Measurements from ENCODE around the gene CCNI2. TPM values are rescaled to one million over a fixed set of nuclear protein-coding genes. Genes with fewer than 3 reads are reported as not detected.

Gene CCNI2
- total and polyA plus RNA-seq, 4 donors = 0.69 to 24.0 (median 9.9) TPM

DNA sequence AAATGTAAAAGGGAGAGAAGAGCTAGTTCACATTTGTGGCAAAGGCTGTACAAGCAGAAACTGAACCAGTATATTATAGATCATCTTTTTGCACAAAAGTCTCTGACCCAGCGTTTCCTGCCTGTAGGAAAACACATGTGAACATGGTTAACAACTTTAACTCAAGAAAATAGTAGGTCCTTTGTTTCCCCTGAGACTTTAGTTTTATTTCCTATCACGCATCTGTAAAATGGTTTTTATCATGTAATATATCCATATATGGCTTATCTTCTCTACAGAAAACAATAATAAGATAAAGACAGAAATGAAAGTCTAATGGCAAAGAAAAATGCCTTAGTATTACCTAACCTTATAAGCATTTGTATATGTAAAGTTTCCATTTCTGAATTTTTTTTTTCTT, 12.5 kb upstream of the CCNI2 start:
- Histone ChIP-seq H3K9me3 (ENCODE audit: control insufficient read depth, insufficient read depth, low read length) (no peaks in the 10 kb centered on the region), H3K27ac (ENCODE audit: low read depth, low read length) (no peak overlapping the region), H3K36me3 (ENCODE audit: control insufficient read depth, insufficient read depth, low read length) (peaks cover 12% of the 10 kb centered on the region), H3K4me3 (ENCODE audit: low read depth, low read length) (no peak overlapping the region), H3K4me1 (ENCODE audit: control insufficient read depth, insufficient read depth, low read length) (peaks cover 6% of the 10 kb centered on the region), H3K27me3 (ENCODE audit: control insufficient read depth, insufficient read depth, low read length) (no peaks in the 10 kb centered on the region)
- DNase-seq (ENCODE audit: low read depth in 4 of 6, low spot score in 6 of 6) = no peak
- WGBS (ENCODE audit: insufficient coverage) = no CpG with 5 or more reads among the region's 2 CpGs

DNA sequence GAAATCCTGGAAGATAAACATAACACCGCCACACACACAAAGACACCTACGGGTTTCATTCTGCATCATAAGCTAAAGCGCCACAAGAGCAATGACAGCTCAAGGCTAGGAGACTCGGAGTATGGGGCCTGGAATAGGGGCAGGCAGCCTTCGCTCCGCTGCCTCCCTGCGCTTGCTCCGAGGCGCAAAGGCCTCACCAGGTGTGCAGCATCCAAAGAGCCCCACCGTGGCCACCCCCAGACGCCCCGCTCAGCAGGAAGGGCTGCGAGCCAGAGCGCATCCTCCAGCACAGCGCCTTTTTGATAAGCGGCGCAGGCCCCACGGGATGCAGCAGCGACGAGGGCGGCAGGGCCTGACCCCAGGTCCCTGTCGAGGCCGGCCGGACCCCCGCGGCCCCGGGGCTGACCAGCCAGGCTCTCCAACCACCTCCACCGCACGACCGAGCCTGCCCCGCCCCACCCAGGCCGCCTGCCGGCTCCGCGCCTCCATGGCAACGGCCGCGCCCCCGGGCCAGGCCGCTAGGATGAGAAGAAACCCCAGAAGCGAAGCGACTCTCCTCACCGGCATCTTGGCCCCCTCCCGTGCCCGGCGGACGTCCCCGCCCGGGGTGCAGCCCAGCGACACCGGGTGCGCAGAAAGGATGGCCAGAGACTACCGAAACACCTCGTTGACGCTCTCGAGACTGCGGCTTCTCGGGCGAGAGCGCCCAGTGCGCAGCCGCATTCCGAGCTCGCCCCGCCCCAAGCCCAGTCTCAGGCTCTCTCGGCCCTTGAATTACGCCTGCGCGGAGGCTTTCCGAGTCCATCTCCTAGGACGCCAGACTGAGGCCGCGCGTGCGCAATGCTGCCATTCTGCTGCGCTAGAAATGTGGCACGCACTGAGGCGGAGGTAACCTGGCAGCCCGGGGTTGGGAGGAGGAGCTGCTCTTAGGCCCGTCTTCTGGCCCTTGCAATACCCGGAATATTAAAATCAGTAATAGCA, 10.1 kb upstream of the CCNI2 start, which contains the start of gene KIF3A:
KIF3A (minus strand) TSS at position 694 of the 981 bp plus-strand sequence; CDS start at position 567, 127 bp downstream.
- WGBS (ENCODE audit: insufficient coverage) = under 1% methylated on average over 79 of the region's 81 CpGs
- Histone ChIP-seq H3K27ac (ENCODE audit: low read depth, low read length) (peak within 1 kb of the TSS; percentile 85), H3K27me3 (ENCODE audit: control insufficient read depth, insufficient read depth, low read length) (no peaks in the 10 kb centered on the region)

DNA sequence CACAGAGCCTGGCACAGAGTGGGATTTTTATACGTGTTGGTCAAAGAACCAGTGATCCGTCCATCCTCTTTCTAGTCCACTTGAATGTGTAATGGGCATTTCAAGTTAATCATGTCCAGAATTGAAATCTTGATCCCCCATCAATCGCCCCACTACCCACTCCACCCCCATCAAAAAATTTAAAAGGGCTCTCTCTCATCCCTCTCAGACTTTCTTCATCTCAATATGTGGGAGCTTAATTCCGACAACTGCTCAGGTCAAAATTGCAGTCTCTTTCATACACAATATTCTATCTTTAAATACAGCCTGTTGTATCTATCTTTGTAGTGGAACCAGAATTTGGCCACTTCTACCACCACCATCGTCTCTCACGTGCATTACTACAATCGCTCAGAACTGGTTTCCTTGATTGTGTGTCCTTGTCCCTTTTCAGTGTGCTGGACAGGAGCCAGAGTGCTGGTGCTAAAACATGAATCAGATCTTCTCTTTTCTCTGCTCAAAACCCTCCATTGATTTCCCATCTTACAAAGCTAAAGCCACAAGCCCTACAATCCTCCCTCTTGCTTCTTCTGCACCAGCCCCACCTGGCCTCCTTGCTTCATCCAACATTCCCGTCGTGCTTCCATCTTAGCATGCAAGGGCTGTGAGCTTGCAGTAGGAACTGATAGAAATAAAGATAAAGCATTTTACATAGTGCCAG, 9.1 kb upstream of the CCNI2 start:
- Histone ChIP-seq H3K27ac (ENCODE audit: low read depth, low read length) (peak overlapping the region; percentile 10), H3K9me3 (ENCODE audit: control insufficient read depth, insufficient read depth, low read length) (peaks cover 3% of the 10 kb centered on the region), H3K4me1 (ENCODE audit: control insufficient read depth, insufficient read depth, low read length) (peaks cover 6% of the 10 kb centered on the region), H3K4me3 (ENCODE audit: low read depth, low read length) (peak overlapping the region; percentile 91), H3K27me3 (ENCODE audit: control insufficient read depth, insufficient read depth, low read length) (no peaks in the 10 kb centered on the region), H3K36me3 (ENCODE audit: control insufficient read depth, insufficient read depth, low read length) (no peaks in the 10 kb centered on the region)
- DNase-seq (ENCODE audit: low read depth in 4 of 6, low spot score in 6 of 6) = peak in 2 of 6 donors; percentile 54 to 57
- WGBS (ENCODE audit: insufficient coverage) = 53% methylated on average over 4 of the region's 9 CpGs

More for the DNA sequence above, 10.1 kb upstream of the CCNI2 start, which contains the start of gene KIF3A:
- Histone ChIP-seq H3K4me1 (ENCODE audit: control insufficient read depth, insufficient read depth, low read length) (peaks cover 6% of the 10 kb centered on the region), H3K4me3 (ENCODE audit: low read depth, low read length) (peak within 1 kb of the TSS; percentile 91), H3K9me3 (ENCODE audit: control insufficient read depth, insufficient read depth, low read length) (peaks cover 2% of the 10 kb centered on the region), H3K36me3 (ENCODE audit: control insufficient read depth, insufficient read depth, low read length) (no peaks in the 10 kb centered on the region)
- DNase-seq (ENCODE audit: low read depth in 4 of 6, low spot score in 6 of 6) = peak; percentile 87 to 99 (median 95)

DNA sequence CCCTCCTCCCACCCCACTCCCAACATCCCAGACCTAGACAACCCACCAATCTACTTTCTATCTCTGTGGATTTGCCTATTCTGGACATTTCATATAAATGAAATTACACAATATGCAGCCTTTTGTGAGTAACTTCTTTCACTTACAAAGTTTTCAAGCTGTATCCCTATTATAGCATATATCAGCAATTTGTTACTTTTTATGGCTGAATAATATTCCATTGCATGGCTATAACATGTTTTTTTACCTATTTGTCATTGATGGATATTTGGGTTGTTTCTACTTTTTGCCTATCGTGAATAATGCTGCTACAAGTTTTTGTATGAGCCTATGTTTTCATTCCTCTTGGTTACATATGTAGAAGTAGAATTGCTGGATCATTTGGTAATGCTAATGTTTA, 8.0 kb upstream of the CCNI2 start:
- H3K4me1 ChIP-seq (ENCODE audit: control insufficient read depth, insufficient read depth, low read length) = peaks cover 6% of the 10 kb centered on the region
- no CpG with 5 or more reads among the region's 1 CpG for WGBS (ENCODE audit: insufficient coverage)
- H3K27ac ChIP-seq (ENCODE audit: low read depth, low read length) = no peak overlapping the region
- no peak for DNase-seq (ENCODE audit: low read depth in 4 of 6, low spot score in 6 of 6)
- H3K4me3 ChIP-seq (ENCODE audit: low read depth, low read length) = no peak overlapping the region
- no peaks in the 10 kb centered on the region for H3K27me3 ChIP-seq (ENCODE audit: control insufficient read depth, insufficient read depth, low read length)
- H3K36me3 ChIP-seq (ENCODE audit: control insufficient read depth, insufficient read depth, low read length) = no peaks in the 10 kb centered on the region
- H3K9me3 ChIP-seq (ENCODE audit: control insufficient read depth, insufficient read depth, low read length) = peaks cover 3% of the 10 kb centered on the region

DNA sequence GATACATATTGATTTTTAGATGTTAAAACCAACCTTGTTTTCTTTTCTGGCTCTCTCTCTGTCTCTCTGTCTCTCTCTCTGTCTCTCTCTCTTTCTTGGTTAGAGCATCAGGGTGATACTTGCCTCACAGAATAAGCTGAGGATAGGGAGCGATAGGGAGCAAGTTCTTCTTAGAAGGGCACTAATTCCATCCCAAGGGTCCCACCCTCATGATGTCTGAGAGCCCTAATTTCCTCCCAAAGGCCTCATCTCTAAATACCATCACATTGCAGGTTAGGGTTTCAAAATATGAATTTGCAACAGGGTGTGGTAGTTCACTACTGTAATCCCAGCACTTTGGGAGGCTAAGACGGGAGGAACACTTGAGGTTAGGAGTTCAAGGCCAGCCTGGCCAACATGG, 5.1 kb upstream of the CCNI2 start:
- Histone ChIP-seq H3K9me3 (ENCODE audit: control insufficient read depth, insufficient read depth, low read length) (peaks cover 3% of the 10 kb centered on the region), H3K4me1 (ENCODE audit: control insufficient read depth, insufficient read depth, low read length) (peaks cover 7% of the 10 kb centered on the region), H3K27me3 (ENCODE audit: control insufficient read depth, insufficient read depth, low read length) (peaks cover 15% of the 10 kb centered on the region), H3K36me3 (ENCODE audit: control insufficient read depth, insufficient read depth, low read length) (no peaks in the 10 kb centered on the region), H3K4me3 (ENCODE audit: low read depth, low read length) (no peak overlapping the region), H3K27ac (ENCODE audit: low read depth, low read length) (no peak overlapping the region)
- no CpG with 5 or more reads among the region's 2 CpGs for WGBS (ENCODE audit: insufficient coverage)
- no peak for DNase-seq (ENCODE audit: low read depth in 4 of 6, low spot score in 6 of 6)

DNA sequence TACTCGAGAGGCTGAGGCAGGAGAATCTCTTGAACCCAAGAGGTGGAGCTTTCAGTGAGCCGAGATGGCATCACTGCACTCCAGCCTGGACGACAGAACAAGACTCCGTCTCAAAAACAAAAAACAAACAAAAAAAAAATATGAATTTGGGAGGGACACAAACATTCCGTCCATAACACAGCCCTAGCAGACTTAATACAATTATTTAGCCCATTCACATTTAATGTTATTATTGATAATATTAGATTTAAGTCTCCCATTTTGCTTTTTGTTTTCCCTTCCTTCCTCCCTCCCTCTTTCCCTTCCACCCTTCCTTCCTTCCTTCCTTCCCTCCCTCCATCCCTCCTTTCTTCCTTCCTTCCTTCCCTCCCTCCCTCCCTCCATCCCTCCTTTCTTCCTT, 4.6 kb upstream of the CCNI2 start:
- no peak for DNase-seq (ENCODE audit: low read depth in 4 of 6, low spot score in 6 of 6)
- WGBS (ENCODE audit: insufficient coverage) = no CpG with 5 or more reads among the region's 5 CpGs
- Histone ChIP-seq H3K4me3 (ENCODE audit: low read depth, low read length) (no peak overlapping the region), H3K36me3 (ENCODE audit: control insufficient read depth, insufficient read depth, low read length) (no peaks in the 10 kb centered on the region), H3K27me3 (ENCODE audit: control insufficient read depth, insufficient read depth, low read length) (peaks cover 19% of the 10 kb centered on the region), H3K4me1 (ENCODE audit: control insufficient read depth, insufficient read depth, low read length) (peaks cover 9% of the 10 kb centered on the region), H3K27ac (ENCODE audit: low read depth, low read length) (no peak overlapping the region), H3K9me3 (ENCODE audit: control insufficient read depth, insufficient read depth, low read length) (peaks cover 3% of the 10 kb centered on the region)

DNA sequence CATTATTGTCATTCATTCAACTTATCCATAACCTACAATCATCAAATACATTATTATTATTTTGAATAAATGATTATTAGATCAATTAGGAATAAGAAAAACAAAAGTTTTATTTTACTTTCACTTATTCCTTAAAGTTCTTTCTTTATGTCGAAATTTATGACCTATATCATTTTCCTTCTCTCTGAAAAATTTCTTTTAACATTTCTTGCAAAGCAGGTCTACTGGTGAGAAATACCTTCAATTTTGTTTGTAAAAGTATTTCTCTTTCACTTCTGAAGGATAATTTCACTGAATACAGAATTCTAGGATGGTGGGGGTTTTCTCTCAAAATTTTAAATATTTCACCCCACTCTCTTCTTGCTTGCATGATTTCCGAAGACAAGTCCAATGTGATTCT, 2.6 kb upstream of the CCNI2 start:
- Histone ChIP-seq H3K4me3 (ENCODE audit: low read depth, low read length) (no peak overlapping the region), H3K27me3 (ENCODE audit: control insufficient read depth, insufficient read depth, low read length) (peaks cover 27% of the 10 kb centered on the region)
- WGBS (ENCODE audit: insufficient coverage) = 87% methylated on average over 1 of the region's 2 CpGs

DNA sequence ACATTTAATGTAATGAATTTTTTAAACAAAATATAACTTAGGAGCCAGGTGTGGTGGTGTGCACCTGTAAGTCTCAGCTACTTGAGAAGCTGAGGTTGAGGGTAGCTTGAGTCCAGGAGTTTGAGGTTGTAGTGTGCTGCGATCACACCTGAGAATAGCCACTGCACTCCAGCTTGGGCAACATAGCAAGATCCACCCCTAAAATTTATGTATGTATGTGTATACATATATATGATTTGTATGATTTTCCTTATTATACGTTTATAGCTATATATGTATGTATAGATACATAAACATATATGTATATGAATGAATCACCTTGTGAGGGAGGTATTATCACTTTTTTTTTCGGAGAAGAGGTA, 653 bp upstream of the CCNI2 start:
- H3K27me3 ChIP-seq (ENCODE audit: control insufficient read depth, insufficient read depth, low read length) = peaks cover 27% of the 10 kb centered on the region
- H3K36me3 ChIP-seq (ENCODE audit: control insufficient read depth, insufficient read depth, low read length) = peaks cover 6% of the 10 kb centered on the region
- no peak overlapping the region for H3K27ac ChIP-seq (ENCODE audit: low read depth, low read length)
- H3K4me3 ChIP-seq (ENCODE audit: low read depth, low read length) = no peak overlapping the region
- H3K4me1 ChIP-seq (ENCODE audit: control insufficient read depth, insufficient read depth, low read length) = peaks cover 8% of the 10 kb centered on the region
- 71% methylated on average over 1 of the region's 3 CpGs for WGBS (ENCODE audit: insufficient coverage)
- peaks cover 3% of the 10 kb centered on the region for H3K9me3 ChIP-seq (ENCODE audit: control insufficient read depth, insufficient read depth, low read length)
- DNase-seq (ENCODE audit: low read depth in 4 of 6, low spot score in 6 of 6) = no peak

More for the DNA sequence above, 2.6 kb upstream of the CCNI2 start:
- Histone ChIP-seq H3K9me3 (ENCODE audit: control insufficient read depth, insufficient read depth, low read length) (peaks cover 3% of the 10 kb centered on the region), H3K36me3 (ENCODE audit: control insufficient read depth, insufficient read depth, low read length) (peaks cover 5% of the 10 kb centered on the region), H3K4me1 (ENCODE audit: control insufficient read depth, insufficient read depth, low read length) (peaks cover 8% of the 10 kb centered on the region), H3K27ac (ENCODE audit: low read depth, low read length) (no peak overlapping the region)
- DNase-seq (ENCODE audit: low read depth in 4 of 6, low spot score in 6 of 6) = no peak

DNA sequence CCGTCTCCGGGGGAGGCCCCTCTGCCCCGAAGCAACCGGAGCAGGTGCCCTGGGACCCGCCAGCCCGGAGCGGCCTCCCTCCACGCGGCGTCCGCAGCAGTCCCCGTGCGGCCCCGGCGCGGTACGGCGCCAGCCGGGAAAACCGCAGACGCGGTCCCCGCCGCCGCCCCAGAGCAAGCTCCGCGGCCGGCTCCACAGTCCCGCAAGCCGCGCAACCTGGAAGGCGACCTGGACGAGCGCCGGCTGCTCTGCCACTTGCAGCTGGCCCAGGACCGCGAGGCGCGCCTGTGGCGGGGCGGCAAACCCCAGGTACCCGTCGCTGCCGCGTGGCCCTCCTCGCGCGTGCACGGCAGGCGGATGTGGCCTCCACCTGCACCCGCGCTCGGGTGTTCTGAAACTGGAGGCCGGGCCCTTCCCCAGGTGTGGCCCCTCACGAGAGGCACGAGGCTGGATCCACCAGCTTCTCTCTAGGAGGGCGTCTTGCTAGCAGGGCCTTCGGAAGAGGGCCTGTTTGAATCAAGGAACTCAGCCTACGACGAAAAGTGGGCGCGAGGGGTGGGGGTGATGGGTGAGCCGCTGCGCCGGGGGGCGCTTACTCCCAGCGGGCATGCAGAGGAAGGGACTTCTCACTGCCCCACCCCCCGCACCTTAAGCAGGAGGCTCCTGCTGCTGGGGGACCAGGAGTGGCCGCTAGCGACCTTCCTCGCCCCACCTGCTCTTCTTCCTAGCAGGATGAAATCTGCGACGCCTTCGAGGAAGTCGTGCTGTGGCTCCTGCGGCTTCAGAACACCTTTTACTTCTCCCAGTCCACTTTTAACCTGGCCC, 602 bp downstream of the CCNI2 start:
- H3K27me3 ChIP-seq (ENCODE audit: control insufficient read depth, insufficient read depth, low read length) = peaks cover 27% of the 10 kb centered on the region
- 14% methylated on average over 73 of the region's 76 CpGs for WGBS (ENCODE audit: insufficient coverage)
- DNase-seq (ENCODE audit: low read depth in 4 of 6, low spot score in 6 of 6) = no peak
- no peak overlapping the region for H3K27ac ChIP-seq (ENCODE audit: low read depth, low read length)
- H3K9me3 ChIP-seq (ENCODE audit: control insufficient read depth, insufficient read depth, low read length) = no peaks in the 10 kb centered on the region
- peaks cover 12% of the 10 kb centered on the region for H3K36me3 ChIP-seq (ENCODE audit: control insufficient read depth, insufficient read depth, low read length)
- H3K4me3 ChIP-seq (ENCODE audit: low read depth, low read length) = no peak overlapping the region
- H3K4me1 ChIP-seq (ENCODE audit: control insufficient read depth, insufficient read depth, low read length) = peaks cover 8% of the 10 kb centered on the region
